Keratinocyte (primary cell): ENCODE measurements around the gene PPM1A. TPM values are rescaled to one million over a fixed set of nuclear protein-coding genes. Genes with fewer than 3 reads are reported as not detected.

Experiments used
- DNase-seq: peaks from one replicate; pipeline ENCODE4 v3.0.0-alpha.2; 2011; ENCODE audit warnings: low read depth, missing footprints, low spot score
- FAIRE-seq: peaks from 2 replicates; lab custom pipeline; 2011; peaks lifted over from hg19 to GRCh38; lab: Jason Lieb, UNC
- H2AFZ ChIP-seq: 2 replicates; pipeline ENCODE4 v1.6.0; 2012; ENCODE audit warnings: low read length, control low read depth, inconsistent platforms; ENCODE audit not compliant: control insufficient read depth
- H3K27ac ChIP-seq: 2 replicates; pipeline ENCODE4 v1.5.1; 2011; ENCODE audit warnings: low read length; ENCODE audit not compliant: control insufficient read depth, insufficient read depth
- H3K27me3 ChIP-seq: 3 replicates; pipeline ENCODE4 v1.6.0; 2011; ENCODE audit warnings: low read length; ENCODE audit not compliant: control insufficient read depth, insufficient read depth; ENCODE audit errors: extremely low read depth
- H3K36me3 ChIP-seq, 2 experiments: 2 replicates in 1 of 2; 3 replicates in 1 of 2; pipeline ENCODE4 v1.5.1; 2011; ENCODE audit warnings: low read length in 2 of 2, mild to moderate bottlenecking in 1 of 2; ENCODE audit not compliant: control insufficient read depth in 2 of 2, insufficient read depth in 2 of 2; ENCODE audit errors: extremely low read depth in 1 of 2
- H3K4me1 ChIP-seq: 3 replicates; pipeline ENCODE4 v1.5.1; 2011; ENCODE audit warnings: low read length; ENCODE audit not compliant: control insufficient read depth, insufficient read depth; ENCODE audit errors: extremely low read depth
- H3K4me2 ChIP-seq: 3 replicates; pipeline ENCODE4 v1.6.0; 2011; ENCODE audit warnings: low read depth, low read length; ENCODE audit not compliant: control insufficient read depth, insufficient read depth; ENCODE audit errors: extremely low read depth
- H3K4me3 ChIP-seq, 3 experiments: fragments of 200-600 bp in 1 of 3; sonication (generic) in 1 of 3; 2 replicates in 2 of 3; 3 replicates in 1 of 3; pipeline ENCODE4 v1.5.1; 2011 to 2016; ENCODE audit warnings: low read length in 3 of 3, mild to moderate bottlenecking in 3 of 3, control low read depth in 2 of 3, inconsistent platforms in 1 of 3, low read depth in 1 of 3, mixed read lengths in 1 of 3, mixed run types in 1 of 3, moderate library complexity in 1 of 3; ENCODE audit not compliant: control insufficient read depth in 2 of 3, insufficient read depth in 2 of 3; ENCODE audit errors: extremely low read depth in 1 of 3
- H3K79me2 ChIP-seq: 2 replicates; pipeline ENCODE4 v1.6.0; 2012; ENCODE audit warnings: low read length; ENCODE audit not compliant: control insufficient read depth, insufficient read depth
- H3K9ac ChIP-seq: 3 replicates; pipeline ENCODE4 v1.6.0; 2011; ENCODE audit warnings: low read length; ENCODE audit not compliant: control insufficient read depth, insufficient read depth; ENCODE audit errors: extremely low read depth
- H3K9me1 ChIP-seq: 3 replicates; pipeline ENCODE4 v1.6.0; 2011; ENCODE audit warnings: low read length; ENCODE audit not compliant: control insufficient read depth, insufficient read depth; ENCODE audit errors: extremely low read depth
- H3K9me3 ChIP-seq: 2 replicates; pipeline ENCODE4 v1.5.1; 2012; ENCODE audit warnings: low read depth, low read length; ENCODE audit not compliant: control insufficient read depth
- H4K20me1 ChIP-seq: 3 replicates; pipeline ENCODE4 v1.6.0; 2011; ENCODE audit warnings: low read length; ENCODE audit not compliant: control insufficient read depth, insufficient read depth; ENCODE audit errors: extremely low read depth
- EZH2 ChIP-seq: IDR thresholded peaks from one replicate; pipeline ENCODE4 v1.6.1; 2012; ENCODE audit warnings: inconsistent platforms, mild to moderate bottlenecking, low read length, moderate library complexity
- dilution Hi-C: fragments of 300-500 bp; cut with MboI; formaldehyde crosslinking; loops from one replicate; pipeline ENCODE4 v1.7.0; 2020; ENCODE audit warnings: low sequenced_read_pairs; ENCODE audit not compliant: extremely low pct_ligation_motif_present
- polyA plus RNA-seq, 5 experiments: library from polyadenylated mRNA; depleted of rRNA in 3 of 5; stranded (reverse) in 3 of 5; stranded (forward) in 1 of 5; unstranded in 1 of 5; fragments of >200 nt; gene quantifications; 1 replicate in 1 of 5; 2 replicates in 3 of 5; 3 replicates in 1 of 5; pipeline versions ENCODE4 v1.2.1 to v1.2.3, GENCODE V29; 2011 to 2012; ENCODE audit warnings: missing spikeins in 2 of 5, low read depth in 1 of 5, low replicate concordance in 1 of 5
- TF ChIP-seq, protein P1 (sequence below), 3 experiments: IDR thresholded peaks in 1 of 3; conservative IDR thresholded peaks in 1 of 3; optimal IDR thresholded peaks in 1 of 3; 2 replicates in 2 of 3; 3 replicates in 1 of 3; pipeline versions ENCODE3 to v1.5.1; 2011; ENCODE audit warnings: low read length in 3 of 3, mild to moderate bottlenecking in 3 of 3, moderate library complexity in 2 of 3, control low read depth in 1 of 3, inconsistent platforms in 1 of 3; ENCODE audit not compliant: insufficient read depth in 2 of 3; ENCODE audit errors: extremely low read depth in 1 of 3

PPM1A gene
- polyA plus RNA-seq, 1 donor (not counting 4 experiments of a cell fraction or from before 2014, with no cell fraction given), result 44.5 TPM

DNA sequence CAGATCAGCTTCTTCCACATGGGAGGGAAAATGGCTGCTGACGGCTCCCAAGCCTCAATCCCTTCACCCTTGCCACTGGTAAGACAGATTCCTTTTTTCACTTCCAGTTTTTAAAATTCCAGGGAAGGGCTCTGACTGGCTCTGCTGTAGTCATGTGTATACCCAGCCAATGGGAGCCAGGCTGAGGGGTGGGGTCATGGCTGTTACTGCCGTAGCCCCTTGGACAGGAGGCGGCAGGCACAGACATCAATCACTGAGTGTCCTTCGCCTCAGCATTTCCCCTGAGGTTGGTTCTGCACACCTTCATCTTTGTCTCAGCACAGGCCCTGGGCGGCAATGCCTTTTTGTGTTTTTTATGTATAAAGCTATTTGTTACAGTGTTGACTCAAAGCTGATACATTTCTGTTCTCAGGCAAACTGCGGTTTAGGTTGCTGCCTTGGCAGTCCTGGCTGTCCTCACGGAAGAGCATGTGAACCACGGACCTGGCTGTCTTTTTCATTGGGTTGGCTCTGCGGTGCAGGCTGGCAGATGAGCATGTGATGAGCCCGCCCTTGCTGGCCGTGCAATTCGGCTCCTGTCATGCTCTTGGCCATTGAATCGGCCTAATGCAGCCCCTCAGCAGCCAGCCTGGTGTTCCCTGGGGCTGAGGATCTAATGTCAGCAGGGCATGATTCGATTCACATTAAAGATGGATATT, 74.3 kb downstream of the PPM1A start:
- no peaks in the 10 kb centered on the region for H3K36me3 ChIP-seq
- H3K9me1 ChIP-seq, result no peaks in the 10 kb centered on the region
- TF ChIP-seq EZH2, result no peak
- TF ChIP-seq, protein P1, sequence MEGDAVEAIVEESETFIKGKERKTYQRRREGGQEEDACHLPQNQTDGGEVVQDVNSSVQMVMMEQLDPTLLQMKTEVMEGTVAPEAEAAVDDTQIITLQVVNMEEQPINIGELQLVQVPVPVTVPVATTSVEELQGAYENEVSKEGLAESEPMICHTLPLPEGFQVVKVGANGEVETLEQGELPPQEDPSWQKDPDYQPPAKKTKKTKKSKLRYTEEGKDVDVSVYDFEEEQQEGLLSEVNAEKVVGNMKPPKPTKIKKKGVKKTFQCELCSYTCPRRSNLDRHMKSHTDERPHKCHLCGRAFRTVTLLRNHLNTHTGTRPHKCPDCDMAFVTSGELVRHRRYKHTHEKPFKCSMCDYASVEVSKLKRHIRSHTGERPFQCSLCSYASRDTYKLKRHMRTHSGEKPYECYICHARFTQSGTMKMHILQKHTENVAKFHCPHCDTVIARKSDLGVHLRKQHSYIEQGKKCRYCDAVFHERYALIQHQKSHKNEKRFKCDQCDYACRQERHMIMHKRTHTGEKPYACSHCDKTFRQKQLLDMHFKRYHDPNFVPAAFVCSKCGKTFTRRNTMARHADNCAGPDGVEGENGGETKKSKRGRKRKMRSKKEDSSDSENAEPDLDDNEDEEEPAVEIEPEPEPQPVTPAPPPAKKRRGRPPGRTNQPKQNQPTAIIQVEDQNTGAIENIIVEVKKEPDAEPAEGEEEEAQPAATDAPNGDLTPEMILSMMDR (optimal IDR thresholded peaks at IDR 0.05 in 1 of 3, IDR thresholded peaks at IDR 0.05 in 1 of 3, conservative IDR thresholded peaks at IDR 0.05 in 1 of 3; ENCODE audit: extremely low read depth in 1 of 3, insufficient read depth in 2 of 3, low read length in 3 of 3), result no peak
- DNase-seq (no peak), FAIRE-seq (no peak)
- H3K79me2 ChIP-seq, result no peaks in the 10 kb centered on the region
- no peaks in the 10 kb centered on the region for H3K9me3 ChIP-seq
- H2AFZ ChIP-seq, result no peak overlapping the region
- no peaks in the 10 kb centered on the region for H4K20me1 ChIP-seq
- peaks cover 2% of the 10 kb centered on the region for H3K4me1 ChIP-seq
- H3K9ac ChIP-seq, result no peak overlapping the region
- H3K4me3 ChIP-seq, result no peak overlapping the region
- peaks cover 30% of the 10 kb centered on the region for H3K27me3 ChIP-seq
- H3K4me2 ChIP-seq, result no peak overlapping the region
- no peak overlapping the region for H3K27ac ChIP-seq
- dilution Hi-C loops, result no loop called here

DNA sequence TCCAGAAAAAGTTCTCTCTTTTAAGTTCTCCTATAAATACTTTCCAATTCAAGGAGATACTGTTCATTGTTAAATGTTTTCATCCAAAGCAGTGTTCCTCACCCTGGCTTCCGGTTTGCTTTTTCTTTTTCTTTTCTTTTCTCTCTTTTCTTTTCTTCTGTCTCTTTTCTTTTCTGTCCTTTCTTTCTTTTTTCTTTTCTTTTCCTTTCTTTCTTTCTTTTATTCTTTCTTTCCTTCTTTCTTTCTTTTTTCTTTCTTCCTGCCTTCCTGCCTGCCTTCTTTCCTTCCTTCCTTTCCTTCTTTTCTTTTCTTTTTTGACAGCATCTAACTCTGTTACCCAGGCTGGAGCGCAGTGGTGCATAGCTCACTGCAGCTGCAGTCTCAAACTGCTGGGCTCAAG, 75.8 kb downstream of the PPM1A start:
- no peaks in the 10 kb centered on the region for H3K36me3 ChIP-seq
- TF ChIP-seq EZH2, result no peak
- TF ChIP-seq, protein P1 (optimal IDR thresholded peaks at IDR 0.05 in 1 of 3, IDR thresholded peaks at IDR 0.05 in 1 of 3, conservative IDR thresholded peaks at IDR 0.05 in 1 of 3; ENCODE audit: extremely low read depth in 1 of 3, insufficient read depth in 2 of 3, low read length in 3 of 3), result no peak
- FAIRE-seq (no peak), DNase-seq (no peak)
- no peak overlapping the region for H2AFZ ChIP-seq
- peaks cover 39% of the 10 kb centered on the region for H3K27me3 ChIP-seq
- no peaks in the 10 kb centered on the region for H3K9me3 ChIP-seq
- H3K4me1 ChIP-seq, result peaks cover 2% of the 10 kb centered on the region
- H4K20me1 ChIP-seq, result no peaks in the 10 kb centered on the region
- no peak overlapping the region for H3K4me3 ChIP-seq
- no peaks in the 10 kb centered on the region for H3K79me2 ChIP-seq
- H3K9ac ChIP-seq, result no peak overlapping the region
- no peak overlapping the region for H3K4me2 ChIP-seq
- no peak overlapping the region for H3K27ac ChIP-seq
- dilution Hi-C loops, result no loop called here
- no peaks in the 10 kb centered on the region for H3K9me1 ChIP-seq
